ENCODE measurements around the gene COL5A1. TPM values are rescaled to one million over a fixed set of nuclear protein-coding genes. Genes with fewer than 3 reads are reported as not detected.

The COL5A1 gene
- total RNA-seq, 6 experiments from 2014 or later = 196 to 308 (median 225) TPM

GRCh38 chr9:134890155-134890495 lies 248.5 kb downstream of the COL5A1 start:
- H3K27ac Mint-ChIP-seq = no peak overlapping the region
- H3K4me1 Mint-ChIP-seq (ENCODE audit: low read depth) = peaks cover 2% of the 10 kb centered on the region
- TF ChIP-seq CTCF (IDR thresholded peaks at IDR 0.05) = no peak
- DNase-seq = no peak
- H3K4me3 Mint-ChIP-seq = no peak overlapping the region
- H3K27me3 Mint-ChIP-seq (ENCODE audit: insufficient read depth) = peaks cover 28% of the 10 kb centered on the region
- H3K36me3 Mint-ChIP-seq (ENCODE audit: low read depth) = no peaks in the 10 kb centered on the region
- H3K9me3 Mint-ChIP-seq = no peaks in the 10 kb centered on the region

DNA sequence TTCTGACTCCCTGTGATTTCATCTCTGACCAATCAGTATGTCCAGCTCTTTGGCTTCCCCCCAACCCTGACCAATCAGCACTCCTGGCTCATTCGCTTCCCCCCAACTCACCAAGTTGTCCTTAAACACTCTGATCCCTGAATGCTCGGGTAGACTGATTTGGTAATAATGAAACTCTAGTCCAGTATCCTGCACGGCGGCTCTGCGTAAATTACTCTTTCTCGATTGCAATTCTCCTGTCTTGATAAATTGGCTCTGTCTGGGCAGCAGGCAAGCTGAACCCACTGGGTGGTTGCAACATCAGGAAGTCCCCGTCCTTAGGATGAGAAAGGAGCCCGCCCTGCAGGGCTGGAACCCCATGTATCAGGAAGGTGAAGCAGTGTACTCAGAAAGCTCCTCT lies 249.4 kb downstream of the COL5A1 start:
- no peak for DNase-seq
- no peaks in the 10 kb centered on the region for H3K36me3 Mint-ChIP-seq (ENCODE audit: low read depth)
- H3K27ac Mint-ChIP-seq = no peak overlapping the region
- no peak for TF ChIP-seq CTCF (IDR thresholded peaks at IDR 0.05)
- peaks cover 28% of the 10 kb centered on the region for H3K27me3 Mint-ChIP-seq (ENCODE audit: insufficient read depth)
- no peak overlapping the region for H3K4me3 Mint-ChIP-seq
- no peaks in the 10 kb centered on the region for H3K9me3 Mint-ChIP-seq
- peaks cover 11% of the 10 kb centered on the region for H3K4me1 Mint-ChIP-seq (ENCODE audit: low read depth)

- H3K4me3 Mint-ChIP-seq = no peak overlapping the region
- no peak for TF ChIP-seq CTCF (IDR thresholded peaks at IDR 0.05)
- H3K9me3 Mint-ChIP-seq = no peaks in the 10 kb centered on the region
- no peak overlapping the region for H3K27ac Mint-ChIP-seq
- peaks cover 23% of the 10 kb centered on the region for H3K27me3 Mint-ChIP-seq (ENCODE audit: insufficient read depth)
- DNase-seq = no peak
- no peaks in the 10 kb centered on the region for H3K36me3 Mint-ChIP-seq (ENCODE audit: low read depth)
- H3K4me1 Mint-ChIP-seq (ENCODE audit: low read depth) = peaks cover 18% of the 10 kb centered on the region
Observed at GRCh38 chr9:134891713-134892112, 250.1 kb downstream of the COL5A1 start.

GRCh38 chr9:134892221-134892620 lies 250.6 kb downstream of the COL5A1 start:
- Mint-ChIP-seq H3K9me3 (no peaks in the 10 kb centered on the region), H3K36me3 (ENCODE audit: low read depth) (no peaks in the 10 kb centered on the region), H3K27me3 (ENCODE audit: insufficient read depth) (peaks cover 19% of the 10 kb centered on the region), H3K27ac (no peak overlapping the region), H3K4me1 (ENCODE audit: low read depth) (peaks cover 21% of the 10 kb centered on the region), H3K4me3 (no peak overlapping the region)
- DNase-seq = no peak
- TF ChIP-seq CTCF (IDR thresholded peaks at IDR 0.05) = no peak

GRCh38 chr9:134892820-134893420 lies 251.3 kb downstream of the COL5A1 start:
- no peak overlapping the region for H3K27ac Mint-ChIP-seq
- H3K9me3 Mint-ChIP-seq = no peaks in the 10 kb centered on the region
- H3K4me3 Mint-ChIP-seq = no peak overlapping the region
- H3K4me1 Mint-ChIP-seq (ENCODE audit: low read depth) = peaks cover 21% of the 10 kb centered on the region
- H3K36me3 Mint-ChIP-seq (ENCODE audit: low read depth) = no peaks in the 10 kb centered on the region
- DNase-seq = no peak
- peaks cover 12% of the 10 kb centered on the region for H3K27me3 Mint-ChIP-seq (ENCODE audit: insufficient read depth)
- no peak for TF ChIP-seq CTCF (IDR thresholded peaks at IDR 0.05)

Small RNAs within 50 kb of the gene (microRNA-seq; reads per million reads assigned to microRNA genes)
- not detected for gene MIR3689A
- gene MIR3689B = not detected
- gene MIR3689C = not detected
- not detected for gene MIR3689D1
- not detected for gene MIR3689D2
- not detected for gene MIR3689E
- not detected for gene MIR3689F

Other genes starting within 250 kb of the COL5A1 start
- gene FCN2, start 239.0 kb downstream of the COL5A1 start, total RNA-seq (2021; fragmentation: NEBNext Ultra II Directional; extraction: Animal tissue kit (Norgen Biotek cat#: 25700)) = not detected